ENCODE results near the gene RBM12.
A peak's percentile ranks its signal among the peaks of the same experiment; 100 is the strongest.

Gene RBM12

GRCh38 chr20:35630636-35631035 lies 34.1 kb downstream of the RBM12 start:
- Mint-ChIP-seq H3K27ac (no peak overlapping the region), H3K27me3 (ENCODE audit: low read depth) (no peaks in the 10 kb centered on the region), H3K36me3 (ENCODE audit: low read depth) (peaks cover 30% of the 10 kb centered on the region), H3K4me1 (ENCODE audit: low read depth) (peaks cover 10% of the 10 kb centered on the region), H3K4me3 (no peak overlapping the region), H3K9me3 (no peaks in the 10 kb centered on the region)

GRCh38 chr20:35629427-35630145 lies 35.1 kb downstream of the RBM12 start:
- H3K4me1 Mint-ChIP-seq (ENCODE audit: low read depth), result peaks cover 4% of the 10 kb centered on the region
- no peak overlapping the region for H3K27ac Mint-ChIP-seq
- peaks cover 30% of the 10 kb centered on the region for H3K36me3 Mint-ChIP-seq (ENCODE audit: low read depth)
- H3K4me3 Mint-ChIP-seq, result no peak overlapping the region
- no peaks in the 10 kb centered on the region for H3K27me3 Mint-ChIP-seq (ENCODE audit: low read depth)
- H3K9me3 Mint-ChIP-seq, result no peaks in the 10 kb centered on the region

- peaks cover 28% of the 10 kb centered on the region for H3K36me3 Mint-ChIP-seq (ENCODE audit: low read depth)
- no peaks in the 10 kb centered on the region for H3K9me3 Mint-ChIP-seq
- no peak overlapping the region for H3K4me3 Mint-ChIP-seq
- no peak overlapping the region for H3K27ac Mint-ChIP-seq
- H3K4me1 Mint-ChIP-seq (ENCODE audit: low read depth), result no peaks in the 10 kb centered on the region
- H3K27me3 Mint-ChIP-seq (ENCODE audit: low read depth), result no peaks in the 10 kb centered on the region
Observed at GRCh38 chr20:35627121-35627520, 37.6 kb downstream of the RBM12 start.

GRCh38 chr20:35626386-35627001 lies 38.2 kb downstream of the RBM12 start:
- H3K4me1 Mint-ChIP-seq (ENCODE audit: low read depth), result peaks cover 1% of the 10 kb centered on the region
- no peaks in the 10 kb centered on the region for H3K27me3 Mint-ChIP-seq (ENCODE audit: low read depth)

GRCh38 chr20:35625584-35626385 lies 38.9 kb downstream of the RBM12 start:
- H3K4me3 Mint-ChIP-seq, result no peak overlapping the region
- no peaks in the 10 kb centered on the region for H3K9me3 Mint-ChIP-seq
- peaks cover 33% of the 10 kb centered on the region for H3K36me3 Mint-ChIP-seq (ENCODE audit: low read depth)
- peaks cover 2% of the 10 kb centered on the region for H3K4me1 Mint-ChIP-seq (ENCODE audit: low read depth)
- H3K27me3 Mint-ChIP-seq (ENCODE audit: low read depth), result no peaks in the 10 kb centered on the region
- H3K27ac Mint-ChIP-seq, result peak overlapping the region; percentile 13

More at GRCh38 chr20:35626386-35627001, 38.2 kb downstream of the RBM12 start:
- H3K4me3 Mint-ChIP-seq, result no peak overlapping the region
- peaks cover 32% of the 10 kb centered on the region for H3K36me3 Mint-ChIP-seq (ENCODE audit: low read depth)
- no peak overlapping the region for H3K27ac Mint-ChIP-seq
- H3K9me3 Mint-ChIP-seq, result no peaks in the 10 kb centered on the region

GRCh38 chr20:35621560-35621946 lies 43.1 kb downstream of the RBM12 start:
- Mint-ChIP-seq H3K4me3 (no peak overlapping the region), H3K27ac (no peak overlapping the region), H3K4me1 (ENCODE audit: low read depth) (peaks cover 26% of the 10 kb centered on the region), H3K9me3 (no peaks in the 10 kb centered on the region), H3K27me3 (ENCODE audit: low read depth) (no peaks in the 10 kb centered on the region), H3K36me3 (ENCODE audit: low read depth) (peaks cover 10% of the 10 kb centered on the region)

- no peak overlapping the region for H3K27ac Mint-ChIP-seq
- no peak overlapping the region for H3K4me3 Mint-ChIP-seq
Observed at GRCh38 chr20:35620818-35621559, 43.7 kb downstream of the RBM12 start.

GRCh38 chr20:35619196-35620095 lies 45.3 kb downstream of the RBM12 start:
- Mint-ChIP-seq H3K27ac (peak overlapping the region; percentile 82), H3K9me3 (no peaks in the 10 kb centered on the region), H3K36me3 (ENCODE audit: low read depth) (peaks cover 4% of the 10 kb centered on the region), H3K4me1 (ENCODE audit: low read depth) (peaks cover 29% of the 10 kb centered on the region), H3K27me3 (ENCODE audit: low read depth) (no peaks in the 10 kb centered on the region), H3K4me3 (peak overlapping the region; percentile 87)

More at GRCh38 chr20:35620818-35621559, 43.7 kb downstream of the RBM12 start:
- H3K27me3 Mint-ChIP-seq (ENCODE audit: low read depth), result no peaks in the 10 kb centered on the region
- no peaks in the 10 kb centered on the region for H3K9me3 Mint-ChIP-seq
- peaks cover 26% of the 10 kb centered on the region for H3K4me1 Mint-ChIP-seq (ENCODE audit: low read depth)
- H3K36me3 Mint-ChIP-seq (ENCODE audit: low read depth), result peaks cover 10% of the 10 kb centered on the region

GRCh38 chr20:35618263-35619131 lies 46.2 kb downstream of the RBM12 start:
- H3K36me3 Mint-ChIP-seq (ENCODE audit: low read depth), result peaks cover 4% of the 10 kb centered on the region
- H3K4me3 Mint-ChIP-seq, result peak overlapping the region; percentile 87
- H3K27me3 Mint-ChIP-seq (ENCODE audit: low read depth), result no peaks in the 10 kb centered on the region
- peaks cover 29% of the 10 kb centered on the region for H3K4me1 Mint-ChIP-seq (ENCODE audit: low read depth)
- H3K27ac Mint-ChIP-seq, result peak overlapping the region; percentile 91
- no peaks in the 10 kb centered on the region for H3K9me3 Mint-ChIP-seq

- Mint-ChIP-seq H3K4me3 (peak overlapping the region; percentile 87), H3K9me3 (no peaks in the 10 kb centered on the region), H3K27me3 (ENCODE audit: low read depth) (no peaks in the 10 kb centered on the region), H3K4me1 (ENCODE audit: low read depth) (peaks cover 29% of the 10 kb centered on the region), H3K27ac (peak overlapping the region; percentile 91), H3K36me3 (ENCODE audit: low read depth) (peaks cover 4% of the 10 kb centered on the region)
Observed at GRCh38 chr20:35617397-35618262, 47.1 kb downstream of the RBM12 start.

GRCh38 chr20:35616465-35617396 lies 48.0 kb downstream of the RBM12 start:
- H3K4me1 Mint-ChIP-seq (ENCODE audit: low read depth), result peaks cover 29% of the 10 kb centered on the region

More at GRCh38 chr20:35616465-35617396, 48.0 kb downstream of the RBM12 start:
- Mint-ChIP-seq H3K4me3 (peak overlapping the region; percentile 87), H3K9me3 (no peaks in the 10 kb centered on the region), H3K27ac (peak overlapping the region; percentile 91), H3K36me3 (ENCODE audit: low read depth) (peaks cover 3% of the 10 kb centered on the region), H3K27me3 (ENCODE audit: low read depth) (no peaks in the 10 kb centered on the region)
